Neural progenitor cell (in vitro differentiated cells): ENCODE measurements around the gene METRNL. TPM values are rescaled to one million over a fixed set of nuclear protein-coding genes. Genes with fewer than 3 reads are reported as not detected.
"Not testable (repeated sequence)": the region's sequence is repeated elsewhere in the genome, so short reads cannot be mapped to it uniquely, and the experiment has no call there.

Source experiments
- DNase-seq: peaks from one replicate; pipeline ENCODE4 v3.0.0-alpha.2; 2016; ENCODE audit warnings: low spot score
- H2AFZ ChIP-seq: fragments of 200-600 bp; sonication (generic); replicated peaks from 2 replicates; pipeline ENCODE4 v1.6.1; 2016; ENCODE audit warnings: antibody characterized with exemption
- H3F3A ChIP-seq: fragments of 200-600 bp; sonication (generic); 2 replicates; pipeline ENCODE4 v1.6.1; 2016; ENCODE audit warnings: antibody characterized with exemption, low read depth
- H3K27ac ChIP-seq: fragments of 200-600 bp; sonication (generic); 2 replicates; pipeline ENCODE4 v1.5.1; 2016; ENCODE audit warnings: mild to moderate bottlenecking
- H3K27me3 ChIP-seq: fragments of 200-600 bp; sonication (generic); 2 replicates; pipeline ENCODE4 v1.6.1; 2016; ENCODE audit warnings: mild to moderate bottlenecking, moderate library complexity
- H3K36me3 ChIP-seq: fragments of 200-600 bp; sonication (generic); 2 replicates; pipeline ENCODE4 v1.5.1; 2016
- H3K4me1 ChIP-seq: fragments of 200-600 bp; sonication (generic); 2 replicates; pipeline ENCODE4 v1.6.1; 2016; ENCODE audit warnings: mixed run types
- H3K4me2 ChIP-seq: fragments of 200-600 bp; sonication (generic); 2 replicates; pipeline ENCODE4 v1.6.1; 2016
- H3K4me3 ChIP-seq: fragments of 200-600 bp; sonication (generic); 2 replicates; pipeline ENCODE4 v1.5.1; 2016
- H3K79me2 ChIP-seq: fragments of 200-600 bp; sonication (generic); 2 replicates; pipeline ENCODE4 v1.6.1; 2016; ENCODE audit warnings: low read depth
- H3K9ac ChIP-seq: fragments of 200-600 bp; sonication (generic); 2 replicates; pipeline ENCODE4 v1.6.1; 2016
- H3K9me3 ChIP-seq: fragments of 200-600 bp; sonication (generic); 2 replicates; pipeline ENCODE4 v1.5.1; 2016; ENCODE audit warnings: low read depth
- H4K20me1 ChIP-seq: fragments of 200-600 bp; sonication (generic); 2 replicates; pipeline ENCODE4 v1.6.1; 2016; ENCODE audit warnings: low read depth
- H3K27ac Mint-ChIP-seq: 3 replicates; pipeline ENCODE4 v1.8.0; 2021; ENCODE audit warnings: mixed read lengths
- H3K27me3 Mint-ChIP-seq: 2 replicates; pipeline ENCODE4 v1.8.0; 2022; ENCODE audit warnings: low read depth, mild to moderate bottlenecking, inconsistent platforms, moderate library complexity, mixed read lengths; ENCODE audit not compliant: insufficient read depth
- H3K36me3 Mint-ChIP-seq: 3 replicates; pipeline ENCODE4 v1.8.0; 2021; ENCODE audit warnings: mixed read lengths
- H3K4me1 Mint-ChIP-seq: 3 replicates; pipeline ENCODE4 v1.8.0; 2021; ENCODE audit warnings: mixed read lengths
- H3K4me3 Mint-ChIP-seq: 3 replicates; pipeline ENCODE4 v1.8.0; 2021; ENCODE audit warnings: mild to moderate bottlenecking, moderate library complexity, mixed read lengths
- H3K9me3 Mint-ChIP-seq: 3 replicates; pipeline ENCODE4 v1.8.0; 2020; ENCODE audit warnings: mixed read lengths
- EZH2 ChIP-seq: fragments of 200-600 bp; sonication (generic); IDR thresholded peaks from 2 replicates; pipeline ENCODE4 v1.6.1; 2017; ENCODE audit warnings: antibody characterized with exemption, mild to moderate bottlenecking, moderate library complexity
- EZH2phosphoT487 ChIP-seq: fragments of 200-600 bp; sonication (generic); IDR thresholded peaks from 2 replicates; pipeline ENCODE4 v1.6.1; 2017; ENCODE audit warnings: antibody characterized with exemption
- total RNA-seq: library from RNA; depleted of rRNA; stranded (reverse); fragments of >200 nt; gene quantifications from 2 replicates; pipeline ENCODE4 v1.2.3, GENCODE V29; 2015; ENCODE audit warnings: low replicate concordance
- TF ChIP-seq, protein P1 (sequence below): fragments of 200-600 bp; sonication (generic); IDR thresholded peaks from 2 replicates; pipeline ENCODE4 v1.5.1; 2017; ENCODE audit warnings: antibody characterized with exemption, mild to moderate bottlenecking

Gene METRNL
- total RNA-seq, 1 donor from 2014 or later = 3.6 TPM

GRCh38 chr17:83137523-83137922, 58.1 kb downstream of the METRNL start:
- Mint-ChIP-seq H3K27ac (no peak overlapping the region), H3K27me3 (peaks cover 5% of the 10 kb centered on the region), H3K4me3 (no peak overlapping the region), H3K4me1 (peaks cover 15% of the 10 kb centered on the region), H3K9me3 (peaks cover 13% of the 10 kb centered on the region), H3K36me3 (no peaks in the 10 kb centered on the region)
- Histone ChIP-seq H2AFZ (no peak overlapping the region), H3F3A (no peaks in the 10 kb centered on the region), H3K4me1 (no peaks in the 10 kb centered on the region), H3K27ac (no peak overlapping the region), H4K20me1 (no peaks in the 10 kb centered on the region), H3K27me3 (no peaks in the 10 kb centered on the region), H3K9ac (no peak overlapping the region), H3K9me3 (peaks cover 1% of the 10 kb centered on the region), H3K4me3 (no peak overlapping the region), H3K36me3 (no peaks in the 10 kb centered on the region), H3K79me2 (no peaks in the 10 kb centered on the region), H3K4me2 (no peak overlapping the region)
- TF ChIP-seq EZH2phosphoT487 = no peak
- no peak for DNase-seq

DNA sequence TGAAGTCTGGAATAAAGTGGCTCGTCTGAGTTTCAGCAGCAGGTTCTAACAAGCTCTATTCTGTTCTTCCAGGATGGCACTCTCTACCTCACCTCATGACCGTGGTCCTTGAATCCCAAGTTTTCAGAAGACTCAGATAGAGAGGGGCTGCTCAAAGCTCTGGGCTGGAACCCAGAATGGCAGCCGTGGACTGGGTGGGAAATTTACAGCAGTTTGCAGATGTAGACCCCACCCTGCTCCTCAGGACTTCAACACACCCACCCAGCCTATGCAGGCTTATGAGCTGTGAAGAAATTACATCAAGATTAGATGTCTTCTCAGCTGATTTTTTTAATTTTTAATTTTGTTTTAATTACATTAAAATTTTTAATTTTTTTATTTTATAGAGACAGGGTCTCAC, 59.4 kb downstream of the METRNL start:
- TF ChIP-seq EZH2 (no peak), EZH2phosphoT487 (no peak)
- TF ChIP-seq, protein P1, sequence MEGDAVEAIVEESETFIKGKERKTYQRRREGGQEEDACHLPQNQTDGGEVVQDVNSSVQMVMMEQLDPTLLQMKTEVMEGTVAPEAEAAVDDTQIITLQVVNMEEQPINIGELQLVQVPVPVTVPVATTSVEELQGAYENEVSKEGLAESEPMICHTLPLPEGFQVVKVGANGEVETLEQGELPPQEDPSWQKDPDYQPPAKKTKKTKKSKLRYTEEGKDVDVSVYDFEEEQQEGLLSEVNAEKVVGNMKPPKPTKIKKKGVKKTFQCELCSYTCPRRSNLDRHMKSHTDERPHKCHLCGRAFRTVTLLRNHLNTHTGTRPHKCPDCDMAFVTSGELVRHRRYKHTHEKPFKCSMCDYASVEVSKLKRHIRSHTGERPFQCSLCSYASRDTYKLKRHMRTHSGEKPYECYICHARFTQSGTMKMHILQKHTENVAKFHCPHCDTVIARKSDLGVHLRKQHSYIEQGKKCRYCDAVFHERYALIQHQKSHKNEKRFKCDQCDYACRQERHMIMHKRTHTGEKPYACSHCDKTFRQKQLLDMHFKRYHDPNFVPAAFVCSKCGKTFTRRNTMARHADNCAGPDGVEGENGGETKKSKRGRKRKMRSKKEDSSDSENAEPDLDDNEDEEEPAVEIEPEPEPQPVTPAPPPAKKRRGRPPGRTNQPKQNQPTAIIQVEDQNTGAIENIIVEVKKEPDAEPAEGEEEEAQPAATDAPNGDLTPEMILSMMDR = no peak
- no peak overlapping the region for H3K9ac ChIP-seq
- H3K27ac Mint-ChIP-seq = no peak overlapping the region
- no peaks in the 10 kb centered on the region for H3K27me3 ChIP-seq
- H3K36me3 Mint-ChIP-seq = no peaks in the 10 kb centered on the region
- no peak for DNase-seq
- no peak overlapping the region for H3K27ac ChIP-seq
- H3K36me3 ChIP-seq = no peaks in the 10 kb centered on the region
- peaks cover 5% of the 10 kb centered on the region for H3K9me3 ChIP-seq
- peaks cover 8% of the 10 kb centered on the region for H3K27me3 Mint-ChIP-seq
- H3K79me2 ChIP-seq = no peaks in the 10 kb centered on the region
- H3K9me3 Mint-ChIP-seq = peaks cover 22% of the 10 kb centered on the region
- H3K4me3 ChIP-seq = no peak overlapping the region
- H3K4me2 ChIP-seq = no peak overlapping the region
- H4K20me1 ChIP-seq = no peaks in the 10 kb centered on the region
- no peak overlapping the region for H3K4me3 Mint-ChIP-seq
- peaks cover 11% of the 10 kb centered on the region for H3K4me1 Mint-ChIP-seq
- H3K4me1 ChIP-seq = no peaks in the 10 kb centered on the region
- no peaks in the 10 kb centered on the region for H3F3A ChIP-seq
- H2AFZ ChIP-seq = no peak overlapping the region

DNA sequence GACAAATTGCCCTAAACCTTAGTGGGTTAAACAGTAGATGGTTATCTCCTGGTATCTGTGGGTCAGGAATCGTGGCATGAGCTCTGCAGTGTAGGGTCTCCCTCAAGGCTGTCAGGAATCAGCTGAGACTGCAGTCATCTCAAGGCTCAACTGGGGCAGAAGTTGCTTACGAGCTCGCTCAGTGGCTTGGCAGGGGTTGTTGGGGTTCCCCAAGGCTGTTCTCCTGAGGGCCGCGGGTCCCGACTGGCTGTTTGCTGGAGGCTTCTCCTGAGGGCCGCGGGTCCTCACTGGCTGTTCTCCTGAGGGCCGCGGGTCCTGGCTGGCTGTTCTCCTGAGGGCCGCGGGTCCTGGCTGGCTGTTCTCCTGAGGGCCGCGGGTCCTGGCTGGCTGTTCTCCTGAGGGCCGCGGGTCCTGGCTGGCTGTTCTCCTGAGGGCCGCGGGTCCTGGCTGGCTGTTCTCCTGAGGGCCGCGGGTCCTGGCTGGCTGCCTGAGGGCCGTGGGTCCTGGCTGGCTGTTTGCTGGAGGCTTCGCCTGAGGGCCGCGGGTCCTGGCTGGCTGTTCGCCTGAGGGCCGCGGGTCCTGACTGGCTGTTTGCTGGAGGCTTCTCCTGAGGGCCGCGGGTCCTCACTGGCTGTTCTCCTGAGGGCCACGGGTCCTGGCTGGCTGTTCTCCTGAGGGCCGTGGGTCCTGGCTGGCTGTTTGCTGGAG, 60.3 kb downstream of the METRNL start:
- H3K4me3 ChIP-seq, H3K4me1 ChIP-seq, H3K27me3 ChIP-seq, H3K9me3 ChIP-seq, H3K27ac Mint-ChIP-seq, H3K27me3 Mint-ChIP-seq, H3K79me2 ChIP-seq, H3K4me3 Mint-ChIP-seq, H3K36me3 Mint-ChIP-seq, H3K27ac ChIP-seq, H3K4me2 ChIP-seq, DNase-seq, H2AFZ ChIP-seq, H4K20me1 ChIP-seq, H3F3A ChIP-seq, H3K36me3 ChIP-seq, H3K9ac ChIP-seq: not testable (repeated sequence)
- H3K4me1 Mint-ChIP-seq = peaks cover 13% of the 10 kb centered on the region
- peaks cover 26% of the 10 kb centered on the region for H3K9me3 Mint-ChIP-seq

- H3K9me3 Mint-ChIP-seq = peaks cover 27% of the 10 kb centered on the region
- H3K36me3 Mint-ChIP-seq, H3K4me2 ChIP-seq, H3K27me3 ChIP-seq, H3F3A ChIP-seq, H2AFZ ChIP-seq, H3K9ac ChIP-seq, H3K27ac Mint-ChIP-seq, H4K20me1 ChIP-seq, H3K4me1 ChIP-seq, H3K79me2 ChIP-seq, H3K36me3 ChIP-seq, H3K27me3 Mint-ChIP-seq, H3K27ac ChIP-seq, H3K9me3 ChIP-seq, H3K4me3 ChIP-seq, DNase-seq, H3K4me3 Mint-ChIP-seq: not testable (repeated sequence)
- H3K4me1 Mint-ChIP-seq = peaks cover 14% of the 10 kb centered on the region
These were observed 60.8 kb downstream of the METRNL start for GRCh38 chr17:83140249-83140566.

- Mint-ChIP-seq H3K9me3 (peaks cover 30% of the 10 kb centered on the region), H3K27me3 (peaks cover 12% of the 10 kb centered on the region), H3K4me1 (peaks cover 11% of the 10 kb centered on the region), H3K4me3 (no peak overlapping the region), H3K36me3 (no peaks in the 10 kb centered on the region), H3K27ac (no peak overlapping the region)
- Histone ChIP-seq H3K4me1 (peaks cover 12% of the 10 kb centered on the region), H4K20me1 (no peaks in the 10 kb centered on the region), H3K4me3 (no peak overlapping the region), H3K36me3 (no peaks in the 10 kb centered on the region), H3K4me2 (no peak overlapping the region), H3K9ac (no peak overlapping the region), H3K9me3 (peaks cover 5% of the 10 kb centered on the region), H3K27ac (no peak overlapping the region), H3K79me2 (no peaks in the 10 kb centered on the region), H2AFZ (no peak overlapping the region), H3F3A (no peaks in the 10 kb centered on the region), H3K27me3 (no peaks in the 10 kb centered on the region)
- TF ChIP-seq EZH2 (no peak), EZH2phosphoT487 (no peak)
- TF ChIP-seq, protein P1 = no peak
- no peak for DNase-seq
These were observed 63.2 kb downstream of the METRNL start for GRCh38 chr17:83142619-83143018.
